Endodermal cell (in vitro differentiated cells): Measurements from ENCODE around the gene KIAA1671. TPM values are rescaled to one million over a fixed set of nuclear protein-coding genes. Genes with fewer than 3 reads are reported as not detected.

Experiments used
- DNase-seq: peaks from one replicate; pipeline ENCODE4 v3.0.0-alpha.2; 2017
- H3K27ac ChIP-seq: 2 replicates; pipeline ENCODE4 v1.5.1; 2013; ENCODE audit warnings: mild to moderate bottlenecking, low read depth, low read length, moderate library complexity
- H3K27me3 ChIP-seq: 2 replicates; pipeline ENCODE4 v1.6.1; 2013; ENCODE audit warnings: mild to moderate bottlenecking, low read length, moderate library complexity; ENCODE audit not compliant: insufficient read depth, control insufficient read depth, poor library complexity, severe bottlenecking
- H3K36me3 ChIP-seq: 2 replicates; pipeline ENCODE4 v1.7.0; 2013; ENCODE audit warnings: mild to moderate bottlenecking, low read length, moderate library complexity; ENCODE audit not compliant: control insufficient read depth, insufficient read depth
- H3K4me1 ChIP-seq: one replicate; pipeline ENCODE4 v1.7.0; 2013; ENCODE audit warnings: low read length; ENCODE audit not compliant: control insufficient read depth, insufficient read depth
- H3K4me3 ChIP-seq: 2 replicates; pipeline ENCODE4 v1.5.1; 2013; ENCODE audit warnings: mild to moderate bottlenecking, low read length, moderate library complexity
- H3K9ac ChIP-seq: 2 replicates; pipeline ENCODE4 v1.6.1; 2013; ENCODE audit warnings: mild to moderate bottlenecking, low read length, moderate library complexity; ENCODE audit not compliant: poor library complexity, severe bottlenecking; ENCODE audit errors: extremely low read depth
- H3K9me3 ChIP-seq: 2 replicates; pipeline ENCODE4 v1.6.1; 2013; ENCODE audit warnings: mild to moderate bottlenecking, low read length, moderate library complexity; ENCODE audit not compliant: control insufficient read depth
- H3K27ac Mint-ChIP-seq: 2 replicates; pipeline ENCODE4 v1.8.0; 2020; ENCODE audit warnings: mixed read lengths
- H3K27me3 Mint-ChIP-seq: 2 replicates; pipeline ENCODE4 v1.8.0; 2021; ENCODE audit warnings: mild to moderate bottlenecking, mixed read lengths; ENCODE audit not compliant: insufficient read depth
- H3K36me3 Mint-ChIP-seq: 2 replicates; pipeline ENCODE4 v1.8.0; 2020; ENCODE audit warnings: low read depth, mixed read lengths
- H3K4me1 Mint-ChIP-seq: 2 replicates; pipeline ENCODE4 v1.8.0; 2020; ENCODE audit warnings: mixed read lengths
- H3K4me3 Mint-ChIP-seq: 2 replicates; pipeline ENCODE4 v1.8.0; 2020; ENCODE audit warnings: mild to moderate bottlenecking, moderate library complexity, mixed read lengths
- H3K9me3 Mint-ChIP-seq: 2 replicates; pipeline ENCODE4 v1.8.0; 2020; ENCODE audit warnings: mild to moderate bottlenecking, mixed read lengths
- WGBS, 2 experiments: methylation state at CpG; one replicate each; pipeline versions ENCODE4 v1.1.5 to v1.1.7; 2013; ENCODE audit warnings: missing lambda C conversion rate in 2 of 2, mixed read lengths in 1 of 2; ENCODE audit not compliant: insufficient coverage in 1 of 2, insufficient read length in 1 of 2; 5-methylcytosine and 5-hydroxymethylcytosine counted together
- total RNA-seq, 2 donors: library from RNA; stranded (reverse); fragmentation: NEBNext Ultra II Directional in 1 of 2; extraction: Animal tissue kit (Norgen Biotek cat#: 25700) in 1 of 2; gene quantifications; 2 replicates in 1 of 2; 3 replicates in 1 of 2; pipeline ENCODE4 v1.2.1, GENCODE V29; 2021
- TF ChIP-seq, protein P1 (sequence below): fragments of 200-600 bp; sonication (generic); conservative IDR thresholded peaks from 2 replicates; pipeline ENCODE4 v1.5.0; 2021; ENCODE audit warnings: antibody characterized with exemption, mild to moderate bottlenecking

KIAA1671 gene
- total RNA-seq, 2 donors from 2014 or later = 38.8 to 43.7 TPM

DNA sequence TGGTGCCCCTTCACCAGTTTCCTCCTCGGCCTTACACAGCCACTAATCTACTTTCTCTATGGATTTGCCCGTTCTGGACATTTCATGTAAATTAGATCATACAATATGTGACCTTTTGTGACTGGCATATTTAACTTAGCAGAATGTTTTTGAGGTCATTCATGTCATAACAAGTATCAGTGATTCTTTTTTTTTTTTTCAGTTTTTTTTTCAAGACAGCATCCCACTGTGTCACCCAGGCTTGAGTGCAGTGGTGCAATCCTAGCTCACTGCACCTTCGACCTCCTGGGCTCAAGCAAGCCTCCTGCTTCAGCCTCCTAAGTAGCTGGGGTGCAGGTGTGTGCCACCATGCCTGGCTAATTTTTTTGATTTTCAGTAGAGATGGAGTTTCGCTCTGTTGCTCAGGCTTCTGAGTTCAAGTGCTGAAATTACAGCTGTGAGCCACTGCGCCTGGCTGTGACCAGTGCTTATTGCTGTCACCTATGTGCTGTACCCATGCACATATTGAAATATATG, 22.7 kb downstream of the KIAA1671 start:
- no peak for DNase-seq
- Histone ChIP-seq H3K36me3 (no peaks in the 10 kb centered on the region), H3K27me3 (no peaks in the 10 kb centered on the region), H3K9me3 (no peaks in the 10 kb centered on the region), H3K4me1 (peaks cover 5% of the 10 kb centered on the region), H3K9ac (no peak overlapping the region), H3K27ac (no peak overlapping the region), H3K4me3 (no peak overlapping the region)
- H3K36me3 Mint-ChIP-seq = peaks cover 3% of the 10 kb centered on the region
- H3K4me3 Mint-ChIP-seq = no peak overlapping the region
- TF ChIP-seq, protein P1, sequence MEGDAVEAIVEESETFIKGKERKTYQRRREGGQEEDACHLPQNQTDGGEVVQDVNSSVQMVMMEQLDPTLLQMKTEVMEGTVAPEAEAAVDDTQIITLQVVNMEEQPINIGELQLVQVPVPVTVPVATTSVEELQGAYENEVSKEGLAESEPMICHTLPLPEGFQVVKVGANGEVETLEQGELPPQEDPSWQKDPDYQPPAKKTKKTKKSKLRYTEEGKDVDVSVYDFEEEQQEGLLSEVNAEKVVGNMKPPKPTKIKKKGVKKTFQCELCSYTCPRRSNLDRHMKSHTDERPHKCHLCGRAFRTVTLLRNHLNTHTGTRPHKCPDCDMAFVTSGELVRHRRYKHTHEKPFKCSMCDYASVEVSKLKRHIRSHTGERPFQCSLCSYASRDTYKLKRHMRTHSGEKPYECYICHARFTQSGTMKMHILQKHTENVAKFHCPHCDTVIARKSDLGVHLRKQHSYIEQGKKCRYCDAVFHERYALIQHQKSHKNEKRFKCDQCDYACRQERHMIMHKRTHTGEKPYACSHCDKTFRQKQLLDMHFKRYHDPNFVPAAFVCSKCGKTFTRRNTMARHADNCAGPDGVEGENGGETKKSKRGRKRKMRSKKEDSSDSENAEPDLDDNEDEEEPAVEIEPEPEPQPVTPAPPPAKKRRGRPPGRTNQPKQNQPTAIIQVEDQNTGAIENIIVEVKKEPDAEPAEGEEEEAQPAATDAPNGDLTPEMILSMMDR = no peak
- H3K4me1 Mint-ChIP-seq = peaks cover 23% of the 10 kb centered on the region
- no peaks in the 10 kb centered on the region for H3K9me3 Mint-ChIP-seq
- H3K27ac Mint-ChIP-seq = no peak overlapping the region
- no peaks in the 10 kb centered on the region for H3K27me3 Mint-ChIP-seq
- 94% methylated on average over 2 to 5 of the region's 5 CpGs for WGBS, 2 experiments

DNA sequence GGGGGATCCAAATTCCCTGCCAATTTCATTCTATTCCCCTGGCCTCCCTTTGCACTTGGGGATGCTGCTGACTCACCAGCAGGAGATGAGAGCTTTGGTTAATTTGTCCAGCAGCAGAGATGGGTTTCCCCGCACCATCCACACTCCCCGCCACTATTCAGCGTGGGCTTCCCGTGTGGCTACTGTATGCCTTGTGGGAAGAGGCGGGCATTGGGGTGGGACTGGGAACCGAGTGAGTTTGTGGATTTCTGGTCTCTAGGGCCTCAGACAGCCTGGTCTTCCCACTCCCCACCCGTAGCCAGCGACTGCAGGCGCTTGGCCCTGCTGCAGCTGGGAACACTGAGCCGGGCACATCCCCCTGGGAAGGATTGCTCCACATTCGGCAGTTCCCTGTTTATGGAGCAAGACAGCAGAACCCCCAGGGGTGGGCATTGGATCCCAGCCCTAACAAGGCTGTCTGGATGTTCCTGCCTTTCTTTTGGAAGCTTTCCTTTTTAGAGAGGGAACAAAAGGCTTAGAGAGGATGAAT, 23.4 kb downstream of the KIAA1671 start:
- 71 to 72% methylated on average over 6 to 11 of the region's 11 CpGs for WGBS, 2 experiments
- Mint-ChIP-seq H3K27me3 (no peaks in the 10 kb centered on the region), H3K4me1 (peaks cover 20% of the 10 kb centered on the region), H3K27ac (peak overlapping the region; percentile 44), H3K4me3 (no peak overlapping the region), H3K36me3 (peaks cover 3% of the 10 kb centered on the region), H3K9me3 (no peaks in the 10 kb centered on the region)
- H3K27ac ChIP-seq = peak overlapping the region; percentile 61
- peak overlapping the region; percentile 6 for H3K9ac ChIP-seq
- H3K4me3 ChIP-seq = no peak overlapping the region
- no peak for DNase-seq
- no peaks in the 10 kb centered on the region for H3K9me3 ChIP-seq
- peaks cover 5% of the 10 kb centered on the region for H3K4me1 ChIP-seq
- TF ChIP-seq, protein P1 = no peak
- no peaks in the 10 kb centered on the region for H3K27me3 ChIP-seq
- no peaks in the 10 kb centered on the region for H3K36me3 ChIP-seq

DNA sequence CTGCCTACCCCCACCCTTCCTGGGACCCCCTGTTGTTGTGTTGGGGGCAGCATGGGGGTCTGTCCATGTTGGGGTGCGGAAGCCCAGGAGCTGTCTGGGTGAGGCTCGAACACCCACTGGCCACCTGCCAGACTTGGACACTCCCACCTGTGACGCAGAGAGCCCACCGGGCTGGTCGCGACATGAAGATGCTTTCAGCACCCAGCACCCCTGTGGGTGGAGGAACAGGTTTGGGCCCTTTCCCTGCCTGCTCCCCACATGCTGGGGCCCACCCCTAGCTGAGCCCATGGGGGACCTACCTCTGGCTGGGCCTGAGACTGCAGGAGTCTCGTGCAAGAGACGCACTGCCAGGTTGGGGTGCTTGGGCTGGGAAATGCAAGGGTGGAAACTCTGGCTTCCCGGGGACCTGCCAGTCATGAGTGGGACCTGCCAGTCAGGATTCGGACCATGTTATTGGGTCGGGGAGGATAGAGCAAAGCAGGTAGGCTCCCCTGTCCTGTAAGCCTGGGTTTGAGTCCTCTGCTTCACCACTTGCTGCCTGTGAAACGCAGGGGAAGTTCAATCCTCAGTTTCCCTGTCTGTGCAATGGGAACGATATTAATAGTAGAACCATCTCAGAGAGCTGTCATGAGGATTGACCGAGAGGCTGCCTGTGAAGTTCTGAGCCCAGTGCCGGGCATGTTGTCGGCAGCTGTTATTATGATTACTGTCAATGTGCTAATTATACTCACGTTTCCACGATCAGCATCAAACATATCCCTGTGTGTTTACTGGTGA, 24.1 kb downstream of the KIAA1671 start:
- Histone ChIP-seq H3K36me3 (no peaks in the 10 kb centered on the region), H3K9ac (peak overlapping the region; percentile 6), H3K4me3 (no peak overlapping the region), H3K9me3 (no peaks in the 10 kb centered on the region), H3K27me3 (no peaks in the 10 kb centered on the region), H3K4me1 (peaks cover 5% of the 10 kb centered on the region), H3K27ac (peak overlapping the region; percentile 61)
- 90 to 91% methylated on average over 16 to 18 of the region's 18 CpGs for WGBS, 2 experiments
- TF ChIP-seq, protein P1 = no peak
- Mint-ChIP-seq H3K27ac (peak overlapping the region; percentile 85), H3K27me3 (no peaks in the 10 kb centered on the region), H3K4me3 (no peak overlapping the region), H3K9me3 (no peaks in the 10 kb centered on the region), H3K36me3 (peaks cover 3% of the 10 kb centered on the region), H3K4me1 (peaks cover 25% of the 10 kb centered on the region)
- no peak for DNase-seq
